K562 (cell line): ENCODE data around the gene DEK. TPM values are rescaled to one million over a fixed set of nuclear protein-coding genes. Genes with fewer than 3 reads are reported as not detected.

Experiments used
- BRCA1 ChIP-seq, 2 experiments: fragments of 450-650 bp in 1 of 2; sonication (generic) in 1 of 2; formaldehyde crosslinking in 1 of 2; IDR thresholded peaks; 2 replicates each; pipeline versions ENCODE4 v1.5.0 to v1.6.1; 2017 to 2020; ENCODE audit warnings: mild to moderate bottlenecking in 1 of 2, missing genetic modification reagents in 1 of 2
- CREB1 ChIP-seq, 2 experiments: sonication (generic) in 1 of 2; formaldehyde crosslinking in 1 of 2; IDR thresholded peaks; 2 replicates each; pipeline versions ENCODE4 v1.6.1 to v1.8.0; 2012 to 2022; ENCODE audit warnings: inconsistent platforms in 1 of 2, mild to moderate bottlenecking in 1 of 2, missing genetic modification reagents in 1 of 2, moderate library complexity in 1 of 2
- FOXA3 ChIP-seq, 2 experiments: fragments of 450-650 bp in 1 of 2; sonication (generic) in 1 of 2; formaldehyde crosslinking; IDR thresholded peaks in 1 of 2; conservative IDR thresholded peaks in 1 of 2; 2 replicates each; pipeline versions ENCODE4 v1.4.0 to v1.8.0; 2020 to 2022; ENCODE audit warnings: mild to moderate bottlenecking in 2 of 2, missing genetic modification reagents in 1 of 2
- HNRNPH1 ChIP-seq: fragments of 200-400 bp; formaldehyde crosslinking; optimal IDR thresholded peaks from 2 replicates; pipeline ENCODE3; 2017; ENCODE audit warnings: low read depth, mild to moderate bottlenecking, low read length, moderate library complexity
- MYC ChIP-seq, 2 experiments: fragments of 250-450 bp in 1 of 2; sonication (Bioruptor Pico) in 1 of 2; IDR thresholded peaks; 2 replicates each; pipeline versions ENCODE4 v1.5.1 to v1.6.1; 2012 to 2021; ENCODE audit warnings: low read depth in 2 of 2, borderline replicate concordance in 1 of 2, improper control_type of control experiment in 1 of 2, low read length in 1 of 2, mild to moderate bottlenecking in 1 of 2, moderate library complexity in 1 of 2
- POLR2G ChIP-seq: fragments of 200-400 bp; formaldehyde crosslinking; IDR thresholded peaks from 2 replicates; pipeline ENCODE4 v1.6.1; 2017; ENCODE audit warnings: low read depth, mild to moderate bottlenecking, antibody characterized with exemption, low read length, moderate library complexity
- RB1 ChIP-seq: fragments of 450-650 bp; IDR thresholded peaks from 2 replicates; pipeline ENCODE4 v1.6.1; 2017; ENCODE audit warnings: low read depth, mild to moderate bottlenecking
- RBM14 ChIP-seq: fragments of 200-400 bp; formaldehyde crosslinking; IDR thresholded peaks from 2 replicates; pipeline ENCODE4 v1.6.1; 2018; ENCODE audit warnings: low read depth, mild to moderate bottlenecking, low read length, moderate library complexity, borderline replicate concordance; ENCODE audit not compliant: insufficient read depth
- SMARCA4 ChIP-seq: fragments of 450-650 bp; IDR thresholded peaks from 2 replicates; pipeline ENCODE4 v1.6.1; 2016
- SMARCE1 ChIP-seq: fragments of 450-650 bp; IDR thresholded peaks from 2 replicates; pipeline ENCODE4 v1.7.1; 2016; ENCODE audit warnings: mild to moderate bottlenecking
- TAF15 ChIP-seq: fragments of 200-400 bp; formaldehyde crosslinking; IDR thresholded peaks from 2 replicates; pipeline ENCODE4 v1.6.1; 2017; ENCODE audit warnings: mild to moderate bottlenecking, low read depth, low read length, moderate library complexity
- XRCC4 ChIP-seq: IDR thresholded peaks from one replicate; pipeline ENCODE4 v1.6.1; 2011; ENCODE audit not compliant: insufficient read depth, insufficient read length; ENCODE audit errors: extremely low read depth
- ZBTB17 ChIP-seq: fragments of 450-650 bp; formaldehyde crosslinking; IDR thresholded peaks from 2 replicates; pipeline ENCODE4 v1.4.0; 2020; ENCODE audit warnings: mild to moderate bottlenecking
- ZFX ChIP-seq: sonication (generic); formaldehyde crosslinking; IDR thresholded peaks from 2 replicates; pipeline ENCODE4 v1.8.0; 2022; ENCODE audit warnings: mild to moderate bottlenecking, missing genetic modification reagents, moderate library complexity
- ZNF592 ChIP-seq: fragments of 450-650 bp; IDR thresholded peaks from 2 replicates; pipeline ENCODE4 v1.6.1; 2017; ENCODE audit warnings: antibody characterized with exemption, mild to moderate bottlenecking
- polyA plus RNA-seq, 8 experiments: library from polyadenylated mRNA; depleted of rRNA in 4 of 8; stranded (reverse) in 5 of 8; unstranded in 3 of 8; fragments of >200 nt; fragmentation: Nextera tagmentation in 2 of 8; fragmentation: Illumina TruSeq in 1 of 8; extraction: Ambion mirVana in 2 of 8; extraction: Trizol in 1 of 8; gene quantifications; 2 replicates each; pipeline versions ENCODE4 v1.2.1 to v1.2.3, GENCODE V29; 2011 to 2014; ENCODE audit warnings: inconsistent platforms in 1 of 8, missing spikeins in 1 of 8
- total RNA-seq, 7 experiments: library from RNA; depleted of rRNA in 6 of 7; stranded (reverse); fragments of >200 nt in 6 of 7; fragmentation: Illumina TruSeq in 2 of 7; extraction: Trizol in 2 of 7; gene quantifications; 2 replicates each; pipeline versions ENCODE4 v1.2.1 to v1.2.3, GENCODE V29; 2011 to 2021; ENCODE audit warnings: low replicate concordance in 1 of 7
- TF ChIP-seq, protein P1 (sequence below): IDR thresholded peaks from 2 replicates; pipeline ENCODE4 v1.6.1; 2012; ENCODE audit warnings: low read depth, low read length, improper control_type of control experiment, borderline replicate concordance
- TF ChIP-seq, protein P2 (sequence below): sonication (generic); formaldehyde crosslinking; IDR thresholded peaks from 2 replicates; pipeline ENCODE4 v1.8.0; 2022; ENCODE audit warnings: mild to moderate bottlenecking, low read depth, missing genetic modification reagents
- TF ChIP-seq, protein P3 (sequence below): fragments of 250-450 bp; sonication (Bioruptor Pico); IDR thresholded peaks from 2 replicates; pipeline ENCODE4 v1.5.0; 2021

Gene DEK
- total and polyA plus RNA-seq, 9 of the 15 experiments (the other 6 are each of a cell fraction or from before 2014, with no cell fraction given) = 82.3 to 338 (median 184) TPM

- TF ChIP-seq, protein P1, sequence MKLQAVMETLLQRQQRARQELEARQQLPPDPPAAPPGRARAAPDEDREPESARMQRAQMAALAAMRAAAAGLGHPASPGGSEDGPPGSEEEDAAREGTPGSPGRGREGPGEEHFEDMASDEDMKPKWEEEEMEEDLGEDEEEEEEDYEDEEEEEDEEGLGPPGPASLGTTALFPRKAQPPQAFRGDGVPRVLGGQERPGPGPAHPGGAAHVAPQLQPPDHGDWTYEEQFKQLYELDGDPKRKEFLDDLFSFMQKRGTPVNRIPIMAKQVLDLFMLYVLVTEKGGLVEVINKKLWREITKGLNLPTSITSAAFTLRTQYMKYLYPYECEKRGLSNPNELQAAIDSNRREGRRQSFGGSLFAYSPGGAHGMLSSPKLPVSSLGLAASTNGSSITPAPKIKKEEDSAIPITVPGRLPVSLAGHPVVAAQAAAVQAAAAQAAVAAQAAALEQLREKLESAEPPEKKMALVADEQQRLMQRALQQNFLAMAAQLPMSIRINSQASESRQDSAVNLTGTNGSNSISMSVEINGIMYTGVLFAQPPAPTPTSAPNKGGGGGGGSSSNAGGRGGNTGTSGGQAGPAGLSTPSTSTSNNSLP = 0 out of 2 replicates have a peak, but pooled peaks have one; percentile 31
- TF ChIP-seq, protein P2, sequence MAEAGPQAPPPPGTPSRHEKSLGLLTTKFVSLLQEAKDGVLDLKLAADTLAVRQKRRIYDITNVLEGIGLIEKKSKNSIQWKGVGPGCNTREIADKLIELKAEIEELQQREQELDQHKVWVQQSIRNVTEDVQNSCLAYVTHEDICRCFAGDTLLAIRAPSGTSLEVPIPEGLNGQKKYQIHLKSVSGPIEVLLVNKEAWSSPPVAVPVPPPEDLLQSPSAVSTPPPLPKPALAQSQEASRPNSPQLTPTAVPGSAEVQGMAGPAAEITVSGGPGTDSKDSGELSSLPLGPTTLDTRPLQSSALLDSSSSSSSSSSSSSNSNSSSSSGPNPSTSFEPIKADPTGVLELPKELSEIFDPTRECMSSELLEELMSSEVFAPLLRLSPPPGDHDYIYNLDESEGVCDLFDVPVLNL (CRISPR knock-in tag) = peak; percentile 84
- TF ChIP-seq CREB1 (IDR thresholded peaks at IDR 0.05) (peak; percentile 11; the same call in 1 of the 2 replicates), CREB1 (CRISPR knock-in tag; IDR thresholded peaks at IDR 0.05) (no peak), MYC (IDR thresholded peaks at IDR 0.05; ENCODE audit: low read depth, low read length) (peak; percentile 69), MYC (CRISPR knock-in tag; IDR thresholded peaks at IDR 0.05; ENCODE audit: borderline replicate concordance, low read depth) (no peak), SMARCE1 (no peak), SMARCA4 (no peak), TAF15 (no peak), RBM14 (0 out of 2 replicates have a peak, but pooled peaks have one; percentile 62), BRCA1 (IDR thresholded peaks at IDR 0.05) (no peak), BRCA1 (CRISPR knock-in tag; IDR thresholded peaks at IDR 0.05) (no peak), FOXA3 (CRISPR knock-in tag; conservative IDR thresholded peaks at IDR 0.05 in 1 of 2, IDR thresholded peaks at IDR 0.05 in 1 of 2) (peak; percentile 67 to 74; a peak in 3 of 4 replicates), POLR2G (peak; percentile 98), XRCC4 (no peak), ZBTB17 (CRISPR knock-in tag) (no peak), ZNF592 (peak; percentile 73; the same call in 1 of the 2 replicates), RB1 (peak; percentile 78), HNRNPH1 (no peak), ZFX (CRISPR knock-in tag) (peak; percentile 83)
- TF ChIP-seq, protein P3, sequence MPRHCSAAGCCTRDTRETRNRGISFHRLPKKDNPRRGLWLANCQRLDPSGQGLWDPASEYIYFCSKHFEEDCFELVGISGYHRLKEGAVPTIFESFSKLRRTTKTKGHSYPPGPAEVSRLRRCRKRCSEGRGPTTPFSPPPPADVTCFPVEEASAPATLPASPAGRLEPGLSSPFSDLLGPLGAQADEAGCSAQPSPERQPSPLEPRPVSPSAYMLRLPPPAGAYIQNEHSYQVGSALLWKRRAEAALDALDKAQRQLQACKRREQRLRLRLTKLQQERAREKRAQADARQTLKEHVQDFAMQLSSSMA (CRISPR knock-in tag) = no peak
These were observed at the start of gene DEK (continued) for GRCh38 chr6:18264219-18264922.
